ENCODE results near the gene MICAL2. TPM values are rescaled to one million over a fixed set of nuclear protein-coding genes. Genes with fewer than 3 reads are reported as not detected.

The MICAL2 gene
- total and polyA plus RNA-seq, 7 donors: 6.8 to 45.7 (median 15.0) TPM

- Histone ChIP-seq H3K27me3 (ENCODE audit: insufficient read depth in 3 of 3, low read length in 2 of 3) (no peaks in the 10 kb centered on the region), H3K9me3 (no peaks in the 10 kb centered on the region), H3K36me3 (ENCODE audit: insufficient read depth in 1 of 2, low read depth in 1 of 2) (no peaks in the 10 kb centered on the region), H3K27ac (no peak overlapping the region), H3K4me1 (no peaks in the 10 kb centered on the region), H3K4me3 (no peak overlapping the region)
- ATAC-seq (peak in 3 of 4 donors; percentile 35 to 83 (median 72)), DNase-seq (no peak)
- TF ChIP-seq, protein P1, sequence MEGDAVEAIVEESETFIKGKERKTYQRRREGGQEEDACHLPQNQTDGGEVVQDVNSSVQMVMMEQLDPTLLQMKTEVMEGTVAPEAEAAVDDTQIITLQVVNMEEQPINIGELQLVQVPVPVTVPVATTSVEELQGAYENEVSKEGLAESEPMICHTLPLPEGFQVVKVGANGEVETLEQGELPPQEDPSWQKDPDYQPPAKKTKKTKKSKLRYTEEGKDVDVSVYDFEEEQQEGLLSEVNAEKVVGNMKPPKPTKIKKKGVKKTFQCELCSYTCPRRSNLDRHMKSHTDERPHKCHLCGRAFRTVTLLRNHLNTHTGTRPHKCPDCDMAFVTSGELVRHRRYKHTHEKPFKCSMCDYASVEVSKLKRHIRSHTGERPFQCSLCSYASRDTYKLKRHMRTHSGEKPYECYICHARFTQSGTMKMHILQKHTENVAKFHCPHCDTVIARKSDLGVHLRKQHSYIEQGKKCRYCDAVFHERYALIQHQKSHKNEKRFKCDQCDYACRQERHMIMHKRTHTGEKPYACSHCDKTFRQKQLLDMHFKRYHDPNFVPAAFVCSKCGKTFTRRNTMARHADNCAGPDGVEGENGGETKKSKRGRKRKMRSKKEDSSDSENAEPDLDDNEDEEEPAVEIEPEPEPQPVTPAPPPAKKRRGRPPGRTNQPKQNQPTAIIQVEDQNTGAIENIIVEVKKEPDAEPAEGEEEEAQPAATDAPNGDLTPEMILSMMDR (IDR thresholded peaks at IDR 0.05): no peak
- intact Hi-C loops (cut with DNase I): no loop called here
- 79 to 90% (median 81%) methylated on average over 3 of the region's 3 CpGs for WGBS, 3 donors
Observed at GRCh38 chr11:12193515-12194336, 83.3 kb downstream of the MICAL2 start.

- 93% methylated on average over 5 of the region's 5 CpGs for WGBS, 3 donors
- Histone ChIP-seq H3K36me3 (ENCODE audit: insufficient read depth in 1 of 2, low read depth in 1 of 2) (no peaks in the 10 kb centered on the region), H3K9me3 (no peaks in the 10 kb centered on the region), H3K4me3 (no peak overlapping the region), H3K27ac (no peak overlapping the region), H3K4me1 (peaks cover 6% of the 10 kb centered on the region), H3K27me3 (ENCODE audit: insufficient read depth in 3 of 3, low read length in 2 of 3) (no peaks in the 10 kb centered on the region)
- TF ChIP-seq, protein P1 (IDR thresholded peaks at IDR 0.05): no peak
- DNase-seq (no peak), ATAC-seq (no peak)
- intact Hi-C loops (cut with DNase I): no loop called here
Observed at GRCh38 chr11:12195768-12196167, 85.4 kb downstream of the MICAL2 start.

DNA sequence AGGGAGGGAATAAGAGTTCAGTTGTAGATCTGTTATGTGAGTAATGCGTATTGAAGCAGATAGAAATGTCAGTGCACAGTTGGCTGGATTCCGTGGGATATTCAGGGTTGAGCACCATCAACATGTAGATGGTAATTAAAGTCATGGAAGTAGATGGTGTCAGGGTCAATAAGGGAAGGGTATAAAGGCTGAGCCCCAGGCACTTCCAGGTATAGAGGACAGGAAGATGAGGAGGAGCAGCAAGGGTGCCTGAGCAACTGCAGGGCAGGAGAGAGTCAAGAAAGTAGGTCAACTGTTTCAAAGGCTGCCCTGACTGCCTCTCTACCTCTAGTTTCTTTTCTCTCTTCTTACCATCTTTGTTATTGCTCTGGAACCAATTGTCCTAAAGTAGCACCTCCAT is 85.9 kb downstream of the MICAL2 start:
- no peak overlapping the region for H3K27ac ChIP-seq
- no peaks in the 10 kb centered on the region for H3K9me3 ChIP-seq
- TF ChIP-seq, protein P1 (IDR thresholded peaks at IDR 0.05): no peak
- H3K4me1 ChIP-seq: peaks cover 10% of the 10 kb centered on the region
- H3K36me3 ChIP-seq (ENCODE audit: insufficient read depth in 1 of 2, low read depth in 1 of 2): no peaks in the 10 kb centered on the region
- WGBS, 3 donors: 86 to 93% (median 93%) methylated on average over 2 of the region's 2 CpGs
- no peaks in the 10 kb centered on the region for H3K27me3 ChIP-seq (ENCODE audit: insufficient read depth in 3 of 3, low read length in 2 of 3)
- no peak overlapping the region for H3K4me3 ChIP-seq
- ATAC-seq: no peak
- intact Hi-C loops (cut with DNase I): no loop called here
- no peak for DNase-seq

- Histone ChIP-seq H3K9me3 (no peaks in the 10 kb centered on the region), H3K4me3 (no peak overlapping the region), H3K27me3 (ENCODE audit: insufficient read depth in 3 of 3, low read length in 2 of 3) (no peaks in the 10 kb centered on the region), H3K36me3 (ENCODE audit: insufficient read depth in 1 of 2, low read depth in 1 of 2) (no peaks in the 10 kb centered on the region), H3K27ac (no peak overlapping the region), H3K4me1 (peaks cover 12% of the 10 kb centered on the region)
- TF ChIP-seq, protein P1 (IDR thresholded peaks at IDR 0.05): no peak
- intact Hi-C loops (cut with DNase I): no loop called here
- DNase-seq (no peak), ATAC-seq (no peak)
Observed at GRCh38 chr11:12196872-12197271, 86.5 kb downstream of the MICAL2 start.

Data from psoas muscle (tissue), 8 donors.